ENCODE data around the gene CDIPT.
"Not testable (repeated sequence)": the region's sequence is repeated elsewhere in the genome, so short reads cannot be mapped to it uniquely, and the experiment has no call there.

Gene CDIPT

DNA sequence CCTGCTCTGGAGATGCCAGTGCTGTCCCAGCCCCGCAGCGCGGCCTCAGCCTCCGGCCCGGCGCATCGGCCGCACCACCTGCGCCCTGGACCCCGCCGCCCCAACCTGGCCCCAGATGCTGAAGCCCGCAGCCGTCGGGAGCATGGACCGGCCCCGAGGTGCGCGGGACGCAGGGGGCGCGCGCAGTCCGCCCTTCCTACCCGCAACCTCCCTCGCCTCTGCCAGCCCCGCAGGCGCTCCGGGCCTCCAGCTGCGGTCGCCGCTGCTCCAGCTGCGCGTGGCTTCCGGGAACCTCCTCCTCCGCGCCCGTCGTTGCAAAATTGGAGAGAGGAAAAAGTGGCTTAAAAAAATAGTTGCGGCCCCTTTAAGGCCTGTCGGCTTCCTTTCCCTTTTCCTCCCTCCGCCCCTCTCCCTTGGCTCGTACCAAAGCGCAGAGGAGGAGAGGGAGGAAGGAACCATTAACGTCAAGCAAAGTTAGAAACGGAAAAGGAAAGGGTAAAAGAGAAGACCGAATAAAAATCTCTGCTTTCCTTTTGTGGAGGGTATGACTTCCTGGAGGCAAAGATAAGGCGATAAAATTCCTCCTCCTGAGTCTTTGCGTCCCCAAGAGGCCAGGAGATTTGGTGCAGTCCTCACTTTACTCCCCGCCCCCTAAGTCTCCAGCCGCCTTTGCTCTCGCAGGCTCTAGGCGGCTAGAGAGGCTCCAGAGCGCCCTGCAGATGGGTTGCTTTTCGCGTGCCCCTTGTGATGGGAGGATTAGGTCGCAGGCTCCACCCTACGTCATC is at the start of gene CDIPT:
TSS of gene CDIPT (minus strand) at position 343 of the 785 bp plus-strand sequence. CDS start 369 bp downstream, outside the sequence.
- DNase-seq (ENCODE audit: low read depth): peak; percentile 84

DNA sequence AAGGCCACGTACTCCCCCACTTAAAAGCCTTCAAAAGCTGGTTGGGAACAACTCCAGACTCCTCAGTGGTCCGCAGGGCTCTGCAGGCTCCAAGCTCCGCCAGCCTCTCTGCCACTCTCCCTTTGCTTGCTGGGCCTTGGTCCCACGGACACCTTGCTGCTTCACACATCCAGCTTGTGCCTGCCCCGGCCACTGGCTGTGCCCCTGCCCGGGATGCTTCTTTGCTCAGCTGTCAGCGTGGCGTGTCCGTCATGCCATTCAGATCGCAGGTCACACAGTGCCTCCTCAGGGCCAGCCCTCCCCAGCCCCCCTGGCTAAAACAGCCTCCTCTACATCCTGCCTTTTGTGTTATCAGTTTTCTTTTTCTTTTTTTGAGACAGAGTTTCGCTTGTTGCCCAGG is 49.1 kb upstream of the CDIPT start:
- no peak for DNase-seq (ENCODE audit: low read depth)

DNA sequence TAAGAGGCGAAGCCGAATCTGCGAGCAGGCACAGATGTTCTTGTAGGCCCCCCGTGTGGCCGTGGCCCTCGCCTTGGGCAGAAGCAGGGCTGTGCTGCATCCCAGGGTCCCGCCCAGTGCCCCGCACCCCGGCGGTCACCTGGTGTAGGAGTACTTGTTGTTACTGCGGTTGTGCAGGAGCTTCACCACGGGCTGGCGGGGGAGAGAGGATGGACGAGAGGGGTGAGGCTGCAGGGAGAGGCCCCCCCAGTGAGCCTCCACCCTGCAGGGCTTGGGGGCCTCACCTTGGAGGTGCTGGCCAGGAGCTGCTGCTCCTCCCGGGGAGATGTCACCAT is 48.6 kb upstream of the CDIPT start:
- DNase-seq (ENCODE audit: low read depth): no peak

DNA sequence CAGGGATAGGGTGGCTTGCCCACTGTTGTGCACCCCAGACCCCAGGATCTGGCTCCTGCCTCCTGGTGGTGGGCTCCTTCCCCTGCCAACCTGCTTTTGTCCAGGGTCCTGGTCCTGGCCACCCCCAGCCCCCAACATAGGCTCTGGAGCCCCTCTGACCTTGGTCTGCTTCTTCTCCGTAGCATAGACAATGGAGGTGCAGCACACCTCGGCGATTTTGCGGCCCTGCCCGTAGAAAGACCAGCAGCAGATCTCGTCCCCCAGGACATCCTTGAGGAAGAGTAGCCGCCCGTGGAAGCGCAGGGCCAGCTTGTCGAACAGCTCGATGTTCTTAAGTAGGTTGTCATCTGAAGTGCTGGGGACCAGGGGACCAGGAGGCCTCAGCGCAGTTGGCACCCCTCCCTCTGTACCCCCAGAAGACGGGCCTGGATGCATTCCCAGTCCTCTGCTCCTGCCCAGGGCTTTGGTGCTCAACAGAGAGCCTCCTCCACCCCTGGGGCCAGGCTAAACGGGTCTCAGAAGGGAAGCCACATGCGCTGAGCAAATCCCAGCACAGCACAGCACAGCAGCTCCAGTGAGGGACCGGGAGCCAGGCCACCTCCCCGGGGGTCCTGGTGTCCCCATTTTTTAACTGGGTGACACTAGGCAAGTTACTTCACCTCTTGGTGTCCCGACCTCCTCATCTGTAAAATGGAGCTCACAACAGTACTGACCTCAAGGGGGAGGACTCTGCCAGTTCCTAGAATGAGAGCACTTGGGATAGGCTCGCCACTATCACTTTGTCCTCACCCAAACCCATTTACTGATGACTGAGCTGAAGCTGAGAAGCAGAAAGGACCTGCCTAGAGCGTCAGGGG is 48.0 kb upstream of the CDIPT start:
- no peak for DNase-seq (ENCODE audit: low read depth)

- DNase-seq (ENCODE audit: low read depth): not testable (repeated sequence)
These were observed 46.8 kb upstream of the CDIPT start for GRCh38 chr16:29909851-29910250.

DNA sequence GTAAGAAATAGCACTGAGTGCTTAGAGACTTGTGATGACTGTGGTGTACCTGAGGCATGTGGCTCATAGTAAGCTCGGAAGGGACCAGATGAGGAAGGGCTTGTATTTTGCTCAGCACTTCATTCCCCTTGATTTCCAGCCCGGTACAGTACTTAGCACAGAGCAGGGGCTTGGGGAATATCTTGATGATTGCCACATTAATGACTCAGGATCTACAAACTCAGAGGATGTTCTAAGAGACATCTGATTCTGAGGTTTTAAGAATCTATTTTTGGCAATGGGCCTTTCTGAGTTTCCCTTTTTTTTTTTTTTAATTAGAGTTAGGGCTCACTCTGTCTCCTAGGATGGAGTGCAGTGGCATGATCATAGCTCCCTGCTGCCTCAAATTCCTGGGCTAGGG is 46.4 kb upstream of the CDIPT start:
- DNase-seq (ENCODE audit: low read depth): no peak

GRCh38 chr16:29908719-29909220 is 45.7 kb upstream of the CDIPT start:
- DNase-seq (ENCODE audit: low read depth): no peak

DNA sequence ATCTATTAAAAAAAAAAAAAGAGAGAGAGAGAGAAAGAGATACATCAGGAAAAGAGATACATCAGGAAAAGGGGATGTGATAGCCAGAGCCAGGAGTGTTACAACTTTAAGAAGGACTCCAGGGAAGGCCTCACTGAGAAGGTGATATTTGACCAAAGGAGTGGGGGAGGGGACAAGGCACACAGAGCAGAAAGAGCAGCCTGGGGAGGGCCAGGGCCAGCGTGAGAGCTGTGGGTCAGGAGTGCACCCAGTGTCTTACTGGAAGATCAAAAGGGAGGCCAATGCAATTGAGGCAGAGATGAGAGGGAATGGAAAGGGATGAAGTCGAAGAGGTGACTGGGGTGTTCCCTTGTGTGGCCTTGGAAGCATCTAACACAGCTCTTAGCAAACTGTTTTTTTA is 44.9 kb upstream of the CDIPT start:
- no peak for DNase-seq (ENCODE audit: low read depth)

GRCh38 chr16:29906520-29907244 is 43.7 kb upstream of the CDIPT start:
- DNase-seq (ENCODE audit: low read depth): no peak

- DNase-seq (ENCODE audit: low read depth): no peak
These were observed 42.6 kb upstream of the CDIPT start for GRCh38 chr16:29905668-29906067.

GRCh38 chr16:29904947-29905346 is 41.9 kb upstream of the CDIPT start:
- DNase-seq (ENCODE audit: low read depth): no peak

DNA sequence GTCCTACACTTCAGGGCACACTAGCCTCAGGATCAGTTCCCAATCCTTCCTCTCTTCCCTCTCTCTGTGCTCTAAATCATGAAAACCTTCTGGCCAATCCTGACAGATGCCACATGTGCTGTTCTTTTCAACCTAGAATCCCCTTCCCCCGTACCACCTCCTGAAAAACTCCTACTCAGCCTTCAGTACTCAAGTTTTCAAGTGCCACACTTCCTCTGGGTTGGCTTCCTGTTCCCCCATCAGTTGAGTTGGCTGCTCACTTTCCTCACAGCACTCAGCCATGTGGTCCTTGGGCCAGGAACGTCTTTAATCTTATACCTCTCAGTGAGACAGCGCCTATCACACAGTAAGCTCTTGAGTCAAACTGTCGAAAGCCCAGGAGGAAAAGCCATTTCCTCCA is 40.6 kb upstream of the CDIPT start:
- DNase-seq (ENCODE audit: low read depth): no peak

- no peak for DNase-seq (ENCODE audit: low read depth)
These were observed 38.5 kb upstream of the CDIPT start for GRCh38 chr16:29901607-29901945.

- no peak for DNase-seq (ENCODE audit: low read depth)
These were observed 38.0 kb upstream of the CDIPT start for GRCh38 chr16:29900888-29901606.

DNA sequence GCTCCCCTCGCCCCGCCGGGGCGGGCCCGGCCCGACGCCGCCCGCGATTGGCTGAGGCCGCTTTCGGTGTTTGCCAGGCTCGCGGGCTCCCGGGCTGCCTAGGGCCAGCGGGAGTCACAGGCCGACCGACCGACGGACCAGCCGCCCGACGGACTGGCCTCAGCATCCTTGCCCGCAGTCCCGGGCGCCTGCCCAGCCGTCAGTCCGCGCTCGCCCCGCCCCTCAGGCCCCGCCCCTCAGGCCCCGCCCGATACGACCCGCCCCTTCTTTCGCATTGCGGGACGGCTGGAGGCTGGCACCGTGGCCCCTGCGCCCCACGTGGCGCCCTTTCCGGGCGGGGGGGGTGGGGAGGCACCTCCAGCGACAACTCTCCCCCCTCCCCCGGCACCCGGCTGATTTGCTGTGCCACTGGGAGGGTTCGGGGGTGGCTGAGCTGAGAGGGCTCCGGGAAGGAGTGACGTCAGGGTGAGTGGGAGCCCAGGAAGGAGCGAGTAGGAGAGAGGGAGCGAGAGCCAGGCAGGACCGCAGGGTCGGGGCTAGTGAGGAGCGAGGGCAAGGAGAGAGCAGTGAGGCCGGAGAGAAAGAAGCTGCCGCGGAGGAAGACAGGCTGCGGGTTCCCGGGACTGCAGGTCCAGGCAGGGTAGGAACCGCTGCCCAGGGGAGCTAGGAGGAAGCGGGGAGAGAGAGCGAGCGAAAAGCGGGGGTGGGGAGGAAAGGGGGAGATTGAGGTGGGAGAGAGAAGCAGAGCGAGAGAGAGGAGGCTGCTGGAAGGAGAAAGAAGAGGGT is 37.3 kb upstream of the CDIPT start, which contains the start of gene ASPHD1:
TSS of gene ASPHD1 (plus strand) at position 387 of the 786 bp plus-strand sequence. CDS start 484 bp downstream, outside the sequence.
- DNase-seq (ENCODE audit: low read depth): peak; percentile 53

DNA sequence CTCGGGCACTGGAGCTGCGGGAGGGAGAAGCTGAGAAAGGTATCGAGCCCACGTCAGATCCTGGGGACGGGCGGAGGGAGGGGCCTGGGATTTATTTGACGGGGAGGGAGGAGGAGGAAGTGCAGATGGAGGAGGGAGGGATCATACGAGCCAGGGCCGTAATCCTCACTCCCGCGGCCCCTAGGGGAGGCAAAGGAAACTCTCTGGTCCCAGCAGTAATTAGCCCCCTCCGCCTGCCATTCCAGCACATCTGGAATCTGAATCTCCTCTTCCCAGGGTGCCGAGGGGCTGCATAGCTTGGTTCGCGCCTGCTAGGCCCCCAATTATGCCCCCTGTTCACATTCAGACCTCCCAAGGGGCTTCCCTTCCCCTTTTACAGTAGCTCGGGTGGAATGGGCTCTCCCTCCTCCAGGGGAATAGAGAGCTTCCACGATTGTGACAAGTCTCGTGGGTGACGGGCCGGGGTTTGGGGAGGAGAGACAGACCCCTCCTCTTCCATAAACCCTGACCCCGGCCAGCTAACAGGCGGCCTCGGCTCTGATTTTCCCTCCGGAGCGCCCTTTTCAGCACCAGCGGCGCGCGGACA is 36.6 kb upstream of the CDIPT start, which contains the start of gene SEZ6L2:
TSS of gene SEZ6L2 (minus strand) at position 35 of the 586 bp plus-strand sequence. CDS start 531 bp downstream, outside the sequence.
- no peak for DNase-seq (ENCODE audit: low read depth)

GRCh38 chr16:29898804-29899515 is 35.9 kb upstream of the CDIPT start:
- DNase-seq (ENCODE audit: low read depth): no peak

- no peak for DNase-seq (ENCODE audit: low read depth)
These were observed 35.2 kb upstream of the CDIPT start for GRCh38 chr16:29898135-29898803.

- DNase-seq (ENCODE audit: low read depth): no peak
These were observed 34.3 kb upstream of the CDIPT start for GRCh38 chr16:29897333-29897732.
